Measurements from ENCODE around the gene LCN9. TPM values are rescaled to one million over a fixed set of nuclear protein-coding genes. Genes with fewer than 3 reads are reported as not detected.

Gene LCN9
- polyA plus RNA-seq, 1 donor from 2014 or later, result not detected

DNA sequence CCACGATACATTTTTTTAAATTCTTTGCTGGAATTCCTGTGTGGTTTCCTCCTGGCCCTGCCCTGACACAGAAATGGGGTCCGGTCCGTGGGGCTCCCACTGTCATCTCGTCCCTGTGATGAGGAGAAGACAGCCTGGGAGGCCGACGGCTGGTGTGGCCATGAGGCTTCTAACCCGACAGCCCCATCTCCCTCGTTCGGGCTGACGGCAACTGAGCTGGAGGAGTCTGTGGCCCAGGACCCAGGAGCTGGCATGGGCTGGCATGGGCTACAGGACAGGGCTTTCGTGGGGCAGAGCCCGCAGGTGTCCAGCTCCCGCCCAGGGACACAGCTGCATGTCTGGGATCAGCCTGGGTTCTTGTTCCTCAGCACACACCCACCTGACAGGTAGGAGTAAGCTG, 13.8 kb downstream of the LCN9 start:
- H3K9me3 Mint-ChIP-seq, result peaks cover 0 to 4% (median 0%) of the 10 kb centered on the region in 3 donors
- peak overlapping the region in 1 of 3 donors; percentile 59 for H3K27ac Mint-ChIP-seq

DNA sequence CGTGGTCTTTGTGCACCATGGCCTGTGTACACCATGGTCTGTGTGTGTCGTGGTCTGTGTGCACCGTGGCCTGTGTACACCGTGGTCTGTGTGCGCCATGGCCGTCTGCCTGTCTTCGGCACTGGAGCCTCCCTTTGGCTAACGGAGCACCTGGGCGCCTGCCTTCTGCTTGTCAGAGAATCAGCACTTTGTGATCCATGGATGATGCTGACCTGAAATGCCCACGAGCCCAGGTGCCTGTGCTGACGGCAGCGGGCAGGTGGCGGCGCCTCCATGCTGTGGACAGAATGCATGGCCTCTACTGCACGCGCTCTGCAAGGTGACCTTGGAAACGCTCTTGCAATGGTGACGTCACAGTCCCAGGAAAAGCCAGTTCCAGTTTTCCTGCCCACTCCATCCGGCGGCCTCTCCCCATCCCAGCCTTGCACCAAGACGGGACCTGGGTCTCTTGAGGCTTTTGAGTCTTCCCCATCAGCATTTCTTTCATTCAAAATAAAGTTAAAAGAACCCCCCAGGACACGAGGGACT, 14.6 kb downstream of the LCN9 start:
- no peaks in the 10 kb centered on the region for H3K36me3 Mint-ChIP-seq
- H3K4me1 Mint-ChIP-seq, result no peaks in the 10 kb centered on the region
- no peak overlapping the region for H3K4me3 Mint-ChIP-seq
- no peak overlapping the region for H3K27ac Mint-ChIP-seq
- no peaks in the 10 kb centered on the region for H3K27me3 Mint-ChIP-seq
- peaks cover 0 to 2% (median 0%) of the 10 kb centered on the region in 3 donors for H3K9me3 Mint-ChIP-seq

More for the DNA sequence above, 13.8 kb downstream of the LCN9 start:
- Mint-ChIP-seq H3K4me3 (no peak overlapping the region), H3K27me3 (no peaks in the 10 kb centered on the region), H3K4me1 (no peaks in the 10 kb centered on the region), H3K36me3 (no peaks in the 10 kb centered on the region)

DNA sequence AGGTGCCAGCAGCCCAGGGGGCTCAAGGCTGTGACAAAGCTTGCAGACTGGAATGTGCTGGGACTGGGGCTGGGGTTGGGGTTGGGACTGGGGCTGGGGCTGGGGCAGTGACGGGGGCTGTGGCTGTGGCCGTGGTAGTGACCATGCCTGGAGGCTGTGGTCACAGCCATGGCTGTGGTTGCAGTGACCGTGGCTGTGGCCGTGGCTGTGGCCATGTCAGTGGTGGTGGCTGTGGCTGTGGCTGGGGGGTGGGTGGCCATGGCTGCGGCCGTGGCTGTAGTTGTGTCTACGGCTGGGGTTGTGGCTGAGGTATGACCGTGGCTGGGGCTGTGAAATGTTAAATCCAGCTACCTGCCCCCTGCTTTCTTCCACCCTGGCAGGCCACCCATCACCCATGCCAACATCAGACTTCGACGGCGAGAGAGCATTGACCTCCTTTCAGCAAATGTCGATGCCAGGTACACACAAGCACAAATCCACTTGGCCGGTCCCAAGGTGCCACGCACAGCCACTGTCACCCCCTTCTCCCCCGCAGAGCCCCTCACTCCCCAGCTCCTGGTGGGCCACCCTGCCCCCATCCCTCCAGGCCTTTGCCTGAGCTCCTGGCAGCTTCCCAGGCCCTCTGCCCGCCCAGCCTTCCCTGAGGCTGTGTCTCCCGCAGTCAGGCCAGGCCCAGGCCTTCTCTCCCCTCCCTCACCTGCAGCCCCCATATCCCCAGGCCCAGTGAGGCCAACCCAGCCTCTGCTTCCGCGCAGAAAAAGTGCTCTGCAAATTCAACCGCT, 15.3 kb downstream of the LCN9 start:
- Mint-ChIP-seq H3K9me3 (peaks cover 0 to 2% (median 0%) of the 10 kb centered on the region in 3 donors), H3K36me3 (no peaks in the 10 kb centered on the region), H3K4me3 (no peak overlapping the region), H3K27ac (no peak overlapping the region), H3K27me3 (no peaks in the 10 kb centered on the region), H3K4me1 (no peaks in the 10 kb centered on the region)

DNA sequence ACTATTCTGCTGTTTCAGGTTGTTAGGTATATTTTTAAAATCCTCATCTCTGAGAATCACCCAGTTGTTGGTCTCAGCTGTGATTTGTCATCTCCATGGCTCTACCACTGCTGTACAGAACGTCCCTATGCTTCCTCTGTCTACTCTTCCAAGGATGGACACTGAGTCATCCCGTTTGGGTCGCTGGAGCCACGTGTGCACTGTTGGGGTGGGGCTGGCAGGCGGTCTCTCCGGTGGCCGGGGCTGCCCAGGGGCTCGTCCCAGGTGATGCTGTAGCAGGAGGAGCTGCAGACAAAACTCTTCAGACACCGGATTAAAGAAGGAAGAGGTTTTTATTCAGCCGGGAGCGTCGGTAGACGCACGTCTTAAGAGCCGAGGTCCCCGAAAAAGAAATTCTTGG, 16.9 kb downstream of the LCN9 start:
- Mint-ChIP-seq H3K4me3 (no peak overlapping the region), H3K27ac (no peak overlapping the region), H3K36me3 (no peaks in the 10 kb centered on the region), H3K9me3 (peaks cover 0 to 2% (median 0%) of the 10 kb centered on the region in 3 donors), H3K27me3 (peaks cover 5% of the 10 kb centered on the region), H3K4me1 (no peaks in the 10 kb centered on the region)

DNA sequence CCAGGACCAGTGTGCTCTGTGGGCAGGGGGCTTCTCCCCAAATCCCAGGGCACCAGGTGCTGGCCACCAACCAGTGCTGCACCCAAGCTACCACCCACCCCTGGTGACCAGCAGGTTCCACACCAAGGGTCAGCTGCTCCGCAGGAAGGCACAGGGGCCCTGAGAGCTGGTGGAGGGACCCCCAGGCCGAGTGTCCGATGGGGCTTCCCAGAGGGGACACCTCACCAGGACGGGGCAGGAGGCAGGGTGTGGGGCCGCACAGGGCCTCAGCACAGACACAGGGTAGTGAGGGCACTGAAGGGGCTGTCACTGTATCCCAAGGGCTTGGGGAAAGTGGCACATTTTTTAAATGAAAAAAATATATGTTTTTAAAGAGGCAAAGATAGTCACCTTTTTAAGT, 18.1 kb downstream of the LCN9 start:
- no peak overlapping the region for H3K27ac Mint-ChIP-seq
- no peaks in the 10 kb centered on the region for H3K36me3 Mint-ChIP-seq
- H3K4me1 Mint-ChIP-seq, result no peaks in the 10 kb centered on the region
- H3K4me3 Mint-ChIP-seq, result no peak overlapping the region
- peaks cover 5% of the 10 kb centered on the region for H3K27me3 Mint-ChIP-seq
- no peaks in the 10 kb centered on the region for H3K9me3 Mint-ChIP-seq

DNA sequence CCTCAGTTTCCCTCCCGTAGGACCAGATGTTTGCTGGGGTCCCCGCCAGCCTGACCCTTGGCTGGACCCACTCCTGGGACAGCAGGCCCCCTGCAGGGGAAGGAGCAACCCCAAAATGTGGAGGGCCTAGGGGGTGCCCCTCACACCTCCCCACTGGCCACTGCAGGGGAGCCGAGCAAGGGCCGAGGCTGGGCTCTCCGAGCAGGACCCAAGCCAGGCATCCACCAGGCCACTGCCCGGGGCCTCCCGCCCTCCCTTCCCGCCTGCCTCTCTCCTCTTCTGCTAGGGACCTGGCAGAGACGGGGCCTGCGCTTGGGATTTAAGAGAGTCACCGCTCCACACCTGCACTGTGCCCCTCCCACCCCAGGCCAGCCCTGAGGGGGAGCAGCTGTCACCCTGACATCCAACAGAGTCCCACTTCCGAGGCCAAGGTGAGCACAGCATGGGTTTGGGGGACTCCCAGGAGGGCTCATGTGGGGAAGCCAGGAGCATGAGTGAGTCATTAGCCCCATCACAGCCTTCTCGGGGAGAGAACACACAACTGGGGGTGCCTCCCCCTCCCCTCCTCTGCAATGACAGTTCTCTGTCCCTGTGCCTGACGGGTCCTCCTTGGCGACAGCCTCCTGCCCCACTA, 20.4 kb downstream of the LCN9 start:
- no peaks in the 10 kb centered on the region for H3K4me1 Mint-ChIP-seq
- H3K27ac Mint-ChIP-seq, result no peak overlapping the region
- H3K36me3 Mint-ChIP-seq, result no peaks in the 10 kb centered on the region
- H3K4me3 Mint-ChIP-seq, result no peak overlapping the region
- peaks cover 8% of the 10 kb centered on the region for H3K27me3 Mint-ChIP-seq
- H3K9me3 Mint-ChIP-seq, result no peaks in the 10 kb centered on the region

DNA sequence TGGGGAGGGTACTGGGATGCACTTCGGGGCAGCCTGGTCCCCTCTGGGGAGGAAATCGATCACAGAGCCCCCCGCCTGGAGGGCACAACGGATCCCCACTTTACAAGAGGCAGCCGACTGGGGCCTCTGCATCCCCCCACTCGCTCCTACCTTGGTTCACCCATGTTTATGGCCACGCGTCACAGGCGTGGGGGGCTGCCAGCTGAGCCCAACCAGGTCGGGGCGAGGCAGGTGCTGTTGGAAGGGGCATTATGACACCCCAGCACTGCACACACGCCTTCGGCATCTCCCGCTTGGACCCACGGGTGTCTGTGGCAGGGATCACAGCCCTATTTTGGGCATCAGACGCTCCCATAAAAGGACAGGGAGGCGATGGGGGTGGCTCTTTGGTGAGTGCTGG, 21.6 kb downstream of the LCN9 start:
- Mint-ChIP-seq H3K4me1 (no peaks in the 10 kb centered on the region), H3K4me3 (no peak overlapping the region), H3K27me3 (peaks cover 8% of the 10 kb centered on the region), H3K36me3 (no peaks in the 10 kb centered on the region), H3K27ac (no peak overlapping the region), H3K9me3 (peaks cover 0 to 3% (median 0%) of the 10 kb centered on the region in 3 donors)

DNA sequence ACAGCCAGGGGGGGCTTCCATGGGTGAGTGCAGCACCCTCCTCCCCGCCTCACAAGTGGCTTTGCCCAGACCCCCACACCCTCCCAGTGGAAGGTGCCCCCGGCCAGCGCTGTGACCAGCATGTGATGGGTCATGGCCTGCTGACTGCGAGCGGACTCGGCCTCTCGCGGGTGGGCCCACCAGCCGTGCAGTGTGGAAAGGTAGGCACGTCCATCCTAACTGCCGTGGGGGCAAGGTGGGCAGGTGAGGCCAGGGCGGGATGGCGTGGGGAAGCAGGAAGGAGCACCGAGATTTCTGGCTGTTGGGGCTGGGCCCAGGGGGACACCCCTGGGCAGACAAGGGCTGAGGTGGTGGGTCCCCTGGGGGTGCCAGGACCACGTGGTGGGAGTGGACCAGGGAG, 24.1 kb downstream of the LCN9 start:
- Mint-ChIP-seq H3K27me3 (peaks cover 8% of the 10 kb centered on the region), H3K4me3 (no peak overlapping the region), H3K27ac (no peak overlapping the region), H3K4me1 (no peaks in the 10 kb centered on the region), H3K9me3 (peaks cover 0 to 3% (median 0%) of the 10 kb centered on the region in 3 donors), H3K36me3 (no peaks in the 10 kb centered on the region)

DNA sequence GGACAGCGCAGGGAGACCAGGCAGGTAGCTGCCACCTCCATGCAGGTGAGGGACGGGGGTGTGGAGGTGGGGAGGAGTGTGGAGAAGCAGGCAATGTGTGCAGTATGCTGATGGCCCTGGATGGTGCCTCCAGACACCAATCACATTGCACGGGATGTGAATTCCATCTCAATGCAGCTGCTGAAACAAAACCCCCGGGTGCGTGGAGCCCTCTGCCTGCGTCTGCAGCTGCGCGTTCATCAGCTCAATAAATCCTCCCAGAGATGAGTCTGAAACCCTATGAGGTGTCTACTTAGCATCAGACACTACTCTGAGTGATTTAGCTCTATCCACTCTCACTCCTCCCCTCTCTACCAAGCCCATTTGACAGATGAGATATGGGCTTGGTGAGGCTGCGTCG, 25.9 kb downstream of the LCN9 start:
- Mint-ChIP-seq H3K27ac (no peak overlapping the region), H3K36me3 (no peaks in the 10 kb centered on the region), H3K9me3 (peaks cover 0 to 3% (median 0%) of the 10 kb centered on the region in 3 donors), H3K27me3 (peaks cover 8% of the 10 kb centered on the region), H3K4me3 (no peak overlapping the region), H3K4me1 (no peaks in the 10 kb centered on the region)

DNA sequence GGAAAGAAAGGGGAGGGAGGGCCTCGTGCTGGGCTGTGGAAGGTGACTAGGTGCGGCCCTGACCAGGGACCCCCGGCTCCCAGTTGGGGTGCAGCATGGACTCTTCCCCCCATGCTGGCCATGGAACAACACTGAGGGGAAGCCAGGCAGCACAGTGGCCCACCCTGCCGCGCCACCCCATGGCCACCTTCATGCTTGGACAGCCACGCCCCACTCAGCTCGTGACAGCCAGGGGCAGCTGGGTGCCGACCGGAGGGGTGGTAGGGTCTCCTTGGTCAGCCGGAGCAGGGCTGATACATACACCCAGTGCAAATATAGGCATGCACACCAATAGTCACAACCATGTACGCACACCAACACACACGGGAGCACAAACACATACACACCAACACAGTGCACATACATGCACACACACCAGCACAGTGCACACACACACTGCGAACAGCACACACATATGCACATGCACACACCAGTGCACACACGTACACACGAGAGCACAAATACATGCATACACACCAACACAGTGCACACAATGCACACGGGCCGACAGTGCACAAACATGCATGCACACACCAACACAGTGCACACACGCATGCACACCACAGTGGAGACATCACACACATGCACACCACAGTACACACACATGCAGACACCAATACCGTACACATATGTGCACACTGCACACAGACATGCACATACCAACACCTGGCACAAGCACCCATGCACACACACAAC, 27.9 kb downstream of the LCN9 start:
- H3K27me3 Mint-ChIP-seq, result peaks cover 3% of the 10 kb centered on the region
- H3K4me1 Mint-ChIP-seq, result peaks cover 0 to 1% (median 0%) of the 10 kb centered on the region in 3 donors
- peaks cover 0 to 4% (median 0%) of the 10 kb centered on the region in 3 donors for H3K9me3 Mint-ChIP-seq
- H3K4me3 Mint-ChIP-seq, result no peak overlapping the region
- H3K36me3 Mint-ChIP-seq, result no peaks in the 10 kb centered on the region
- H3K27ac Mint-ChIP-seq, result no peak overlapping the region

DNA sequence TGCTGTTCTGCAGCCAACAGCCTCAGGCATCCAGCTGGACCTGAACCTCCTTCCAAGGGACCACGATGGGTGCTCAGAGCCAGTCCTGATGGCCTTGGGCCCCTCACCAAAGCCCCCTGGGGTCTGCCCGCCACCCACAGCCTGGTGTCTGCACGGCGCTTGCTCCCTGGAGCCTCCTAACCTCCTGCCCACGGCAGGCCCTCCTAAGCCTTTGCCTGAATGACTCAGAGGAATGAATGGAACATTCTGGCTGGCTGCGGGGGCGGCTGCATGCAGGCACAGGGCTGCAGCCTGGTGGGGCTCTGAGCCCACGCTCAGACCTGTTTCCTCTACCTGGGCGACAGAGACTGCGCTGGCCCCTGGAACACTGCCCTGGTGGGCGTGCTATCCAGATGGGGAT, 29.3 kb downstream of the LCN9 start:
- Mint-ChIP-seq H3K4me3 (no peak overlapping the region), H3K36me3 (no peaks in the 10 kb centered on the region), H3K27ac (no peak overlapping the region), H3K27me3 (no peaks in the 10 kb centered on the region), H3K4me1 (peaks cover 0 to 1% (median 0%) of the 10 kb centered on the region in 3 donors), H3K9me3 (peaks cover 0 to 4% (median 0%) of the 10 kb centered on the region in 3 donors)

DNA sequence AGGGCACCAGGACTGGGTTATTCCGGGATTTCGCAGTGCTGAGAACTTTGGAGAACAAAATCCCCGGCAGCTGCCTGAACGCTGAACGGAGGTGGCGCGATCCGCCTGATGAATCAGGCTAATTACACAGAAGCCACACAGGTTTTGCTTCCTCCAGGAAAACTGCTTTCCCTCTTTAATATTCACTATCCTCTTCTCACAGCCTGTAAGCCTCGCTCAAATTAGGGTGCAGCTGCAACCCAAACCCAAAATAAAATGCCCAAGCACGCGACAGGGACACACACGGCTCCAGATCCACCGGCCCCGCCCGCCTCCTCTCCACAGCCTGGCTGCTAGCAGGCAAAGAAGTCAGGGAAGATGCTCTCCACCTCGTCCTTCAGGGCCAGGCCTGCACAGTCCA, 30.2 kb downstream of the LCN9 start:
- H3K27ac Mint-ChIP-seq, result no peak overlapping the region
- peaks cover 0 to 1% (median 0%) of the 10 kb centered on the region in 3 donors for H3K4me1 Mint-ChIP-seq
- no peak overlapping the region for H3K4me3 Mint-ChIP-seq
- no peaks in the 10 kb centered on the region for H3K27me3 Mint-ChIP-seq
- no peaks in the 10 kb centered on the region for H3K36me3 Mint-ChIP-seq
- H3K9me3 Mint-ChIP-seq, result peaks cover 0 to 4% (median 0%) of the 10 kb centered on the region in 3 donors

DNA sequence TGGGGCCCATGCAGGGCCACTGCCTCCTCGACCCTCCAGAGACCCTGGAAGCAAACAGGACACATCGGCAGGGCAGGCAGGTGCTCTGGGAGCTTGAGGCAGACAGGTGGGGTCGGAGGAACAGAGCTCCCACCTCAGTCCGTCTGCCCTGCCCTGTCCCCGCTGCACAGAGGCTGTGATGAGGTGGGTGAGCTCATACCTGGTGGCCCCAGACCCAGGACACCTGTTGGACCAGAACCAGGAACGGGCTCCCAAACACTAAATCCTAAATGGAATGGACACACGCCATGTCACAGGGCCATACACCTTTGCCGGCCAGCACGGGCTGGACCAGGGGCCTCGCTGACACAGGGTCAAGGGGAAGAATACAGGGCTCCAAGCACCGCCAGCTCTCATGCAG, 30.7 kb downstream of the LCN9 start:
- H3K4me3 Mint-ChIP-seq, result no peak overlapping the region
- peaks cover 0 to 2% (median 0%) of the 10 kb centered on the region in 3 donors for H3K9me3 Mint-ChIP-seq
- peaks cover 0 to 1% (median 0%) of the 10 kb centered on the region in 3 donors for H3K4me1 Mint-ChIP-seq
- no peaks in the 10 kb centered on the region for H3K36me3 Mint-ChIP-seq
- H3K27ac Mint-ChIP-seq, result no peak overlapping the region
- H3K27me3 Mint-ChIP-seq, result no peaks in the 10 kb centered on the region

DNA sequence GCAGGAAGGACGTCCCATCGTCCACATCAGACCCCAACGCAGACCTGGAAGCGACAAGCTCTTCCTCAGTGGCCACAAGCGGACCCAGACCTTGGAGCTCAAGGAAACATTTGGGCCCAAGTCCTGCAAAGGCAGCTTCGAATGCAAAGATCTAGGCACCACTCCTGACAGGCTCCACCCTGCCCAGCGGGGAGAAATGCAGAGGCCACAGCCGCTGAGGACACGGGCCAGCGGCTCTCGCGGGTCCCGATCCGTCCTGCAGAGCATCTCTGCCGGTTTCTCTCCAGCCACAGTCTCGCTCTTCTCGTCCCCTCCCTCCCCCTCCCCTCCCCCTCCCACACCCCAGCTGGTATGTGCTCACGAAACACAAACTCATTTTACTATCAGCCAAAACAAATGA, 31.3 kb downstream of the LCN9 start:
- Mint-ChIP-seq H3K9me3 (peaks cover 0 to 1% (median 0%) of the 10 kb centered on the region in 3 donors), H3K27ac (no peak overlapping the region), H3K27me3 (no peaks in the 10 kb centered on the region), H3K4me3 (no peak overlapping the region), H3K36me3 (no peaks in the 10 kb centered on the region), H3K4me1 (peaks cover 0 to 1% (median 0%) of the 10 kb centered on the region in 3 donors)

DNA sequence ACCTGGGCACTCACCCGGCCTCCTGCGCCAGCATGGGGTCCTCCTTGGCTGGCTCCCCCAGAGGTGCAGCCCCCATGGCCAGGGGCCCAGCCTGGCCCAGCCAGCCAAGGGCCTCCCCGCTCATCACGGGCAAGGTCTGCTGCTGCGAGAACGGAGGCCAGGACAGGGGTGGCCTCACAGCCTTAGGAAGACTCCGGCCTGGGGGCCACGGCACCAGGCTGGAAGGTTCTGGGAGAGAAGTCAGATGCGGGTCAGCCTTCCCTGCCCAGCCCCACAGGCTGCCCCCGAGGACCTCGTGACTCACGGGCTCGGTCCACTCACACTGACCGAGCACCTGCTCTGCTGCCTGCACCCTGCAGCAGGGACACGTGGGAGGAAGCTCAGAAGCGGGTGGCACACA, 31.9 kb downstream of the LCN9 start:
- H3K4me3 Mint-ChIP-seq, result no peak overlapping the region
- peaks cover 0 to 1% (median 0%) of the 10 kb centered on the region in 3 donors for H3K4me1 Mint-ChIP-seq
- peaks cover 0 to 1% (median 0%) of the 10 kb centered on the region in 3 donors for H3K9me3 Mint-ChIP-seq
- no peak overlapping the region for H3K27ac Mint-ChIP-seq
- no peaks in the 10 kb centered on the region for H3K36me3 Mint-ChIP-seq
- H3K27me3 Mint-ChIP-seq, result no peaks in the 10 kb centered on the region

Measured in IgD-negative memory B cell (primary cell).